C4-2B (cell line): ENCODE data around the gene DVL2.
A peak's percentile ranks its signal among the peaks of the same experiment; 100 is the strongest.

Experiments used
- H3K27ac ChIP-seq: fragments of 450-650 bp; 2 replicates; pipeline ENCODE4 v1.5.1; 2017
- ZFX ChIP-seq: fragments of 450-650 bp; IDR thresholded peaks from 2 replicates; pipeline ENCODE4 v1.6.1; 2017
- TF ChIP-seq, protein P1 (sequence below): fragments of 450-650 bp; conservative IDR thresholded peaks from 2 replicates; pipeline ENCODE4 v1.5.1; 2017; ENCODE audit warnings: mild to moderate bottlenecking

Gene DVL2

DNA sequence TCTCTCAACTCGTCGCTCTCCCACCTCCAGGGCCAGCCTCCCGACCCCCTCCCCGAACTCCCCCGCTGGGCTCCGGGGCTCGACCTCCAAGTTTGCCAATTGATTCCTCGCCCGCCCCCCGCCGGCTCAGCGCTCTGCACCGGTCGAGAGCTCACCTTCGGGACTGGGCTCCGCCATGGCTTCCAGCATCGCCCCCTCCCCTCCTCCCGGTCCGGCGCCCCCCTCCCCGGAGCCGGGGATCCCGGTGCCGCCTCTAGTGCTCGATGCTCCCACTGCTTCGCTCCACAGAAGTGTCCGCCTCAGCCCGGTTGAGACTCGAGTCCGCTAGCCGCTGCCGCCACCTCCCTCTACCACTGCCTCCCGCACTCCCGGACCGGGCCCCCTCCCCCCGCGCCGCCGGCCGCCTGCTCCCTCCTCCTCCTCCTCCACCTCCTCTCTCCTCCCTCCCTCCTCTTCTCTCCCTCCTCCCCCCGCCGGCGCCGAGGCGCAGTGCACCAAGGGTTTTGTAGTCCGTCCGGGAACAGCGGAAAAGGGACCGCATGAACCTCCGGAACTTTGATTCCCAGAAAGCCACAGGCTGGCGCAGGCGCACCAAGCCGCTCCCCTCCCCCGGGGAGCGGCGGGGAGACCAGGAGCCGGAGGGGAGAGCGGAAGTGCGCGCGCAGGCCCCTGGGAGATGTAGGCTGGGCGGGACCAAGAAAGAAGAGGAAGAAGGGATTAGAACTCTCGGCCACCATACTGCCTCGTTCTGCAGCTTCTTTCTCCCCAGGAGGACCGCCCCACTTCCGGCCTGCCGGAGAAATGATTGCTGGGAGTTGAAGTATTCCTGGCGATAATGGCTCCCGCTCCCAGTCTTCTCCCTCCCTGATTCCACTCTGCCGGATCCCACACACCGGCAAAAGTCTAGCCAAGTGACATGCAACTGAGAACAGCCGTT, 5.0 kb upstream of the DVL2 start, which contains the start of gene PHF23:
Gene PHF23, minus strand, starts transcription at position 367 of the 937 bp plus-strand sequence. Its CDS starts 178 bp downstream, at position 189.
- peak within 1 kb of the TSS; percentile 98 for H3K27ac ChIP-seq
- TF ChIP-seq ZFX: no peak
- TF ChIP-seq, protein P1, sequence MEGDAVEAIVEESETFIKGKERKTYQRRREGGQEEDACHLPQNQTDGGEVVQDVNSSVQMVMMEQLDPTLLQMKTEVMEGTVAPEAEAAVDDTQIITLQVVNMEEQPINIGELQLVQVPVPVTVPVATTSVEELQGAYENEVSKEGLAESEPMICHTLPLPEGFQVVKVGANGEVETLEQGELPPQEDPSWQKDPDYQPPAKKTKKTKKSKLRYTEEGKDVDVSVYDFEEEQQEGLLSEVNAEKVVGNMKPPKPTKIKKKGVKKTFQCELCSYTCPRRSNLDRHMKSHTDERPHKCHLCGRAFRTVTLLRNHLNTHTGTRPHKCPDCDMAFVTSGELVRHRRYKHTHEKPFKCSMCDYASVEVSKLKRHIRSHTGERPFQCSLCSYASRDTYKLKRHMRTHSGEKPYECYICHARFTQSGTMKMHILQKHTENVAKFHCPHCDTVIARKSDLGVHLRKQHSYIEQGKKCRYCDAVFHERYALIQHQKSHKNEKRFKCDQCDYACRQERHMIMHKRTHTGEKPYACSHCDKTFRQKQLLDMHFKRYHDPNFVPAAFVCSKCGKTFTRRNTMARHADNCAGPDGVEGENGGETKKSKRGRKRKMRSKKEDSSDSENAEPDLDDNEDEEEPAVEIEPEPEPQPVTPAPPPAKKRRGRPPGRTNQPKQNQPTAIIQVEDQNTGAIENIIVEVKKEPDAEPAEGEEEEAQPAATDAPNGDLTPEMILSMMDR: no peak

GRCh38 chr17:7238420-7239090, 4.2 kb upstream of the DVL2 start:
- TF ChIP-seq, protein P1: no peak
- TF ChIP-seq ZFX: peak; percentile 37; the same call in 1 of the 2 replicates
- H3K27ac ChIP-seq: peak overlapping the region; percentile 98

GRCh38 chr17:7237761-7238419, 3.6 kb upstream of the DVL2 start:
- 0 out of 2 replicates have a peak, but pooled peaks have one; percentile 38 for TF ChIP-seq ZFX
- TF ChIP-seq, protein P1: no peak
- peak overlapping the region; percentile 98 for H3K27ac ChIP-seq

DNA sequence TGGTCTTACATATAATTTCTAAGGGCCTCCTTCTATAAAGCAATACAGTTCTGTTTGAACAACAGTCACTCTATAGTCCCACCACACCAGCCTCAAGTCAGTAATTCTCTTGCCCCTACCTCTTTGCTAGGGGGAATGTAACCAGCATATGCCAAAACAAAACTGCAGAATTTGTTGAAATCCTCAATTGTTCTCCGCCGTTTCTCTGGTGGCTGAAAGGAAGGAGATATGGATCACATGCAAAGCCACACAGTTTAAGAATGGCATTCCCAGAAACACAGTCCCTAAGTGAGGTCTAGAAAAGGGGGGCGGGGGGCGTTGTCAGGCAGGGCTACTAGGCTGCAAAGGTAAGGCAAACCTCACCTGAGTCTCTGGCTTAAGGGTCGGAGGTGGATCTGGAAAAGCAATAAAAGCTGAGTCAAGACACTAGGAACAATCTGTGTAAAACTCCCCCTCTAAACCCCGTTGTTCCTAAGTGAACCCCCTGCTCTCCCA, 3.0 kb upstream of the DVL2 start:
- H3K27ac ChIP-seq: peak overlapping the region; percentile 98
- TF ChIP-seq, protein P1: no peak
- no peak for TF ChIP-seq ZFX

- H3K27ac ChIP-seq: no peak overlapping the region
- TF ChIP-seq, protein P1: no peak
- no peak for TF ChIP-seq ZFX
Observed at GRCh38 chr17:7236808-7237207, 2.5 kb upstream of the DVL2 start.

- peak overlapping the region; percentile 89; the same call in 1 of the 2 replicates for H3K27ac ChIP-seq
- TF ChIP-seq, protein P1: no peak
- TF ChIP-seq ZFX: no peak
Observed at GRCh38 chr17:7235693-7236665, 1.7 kb upstream of the DVL2 start.
